GM12801 (cell line): ENCODE data around the gene THY1.

Experiments used
- TF ChIP-seq, protein P1 (sequence below): IDR thresholded peaks from one replicate; pipeline ENCODE4 v1.5.1; 2011; ENCODE audit warnings: control low read depth; ENCODE audit not compliant: insufficient read length; ENCODE audit errors: extremely low read depth

THY1 gene

DNA sequence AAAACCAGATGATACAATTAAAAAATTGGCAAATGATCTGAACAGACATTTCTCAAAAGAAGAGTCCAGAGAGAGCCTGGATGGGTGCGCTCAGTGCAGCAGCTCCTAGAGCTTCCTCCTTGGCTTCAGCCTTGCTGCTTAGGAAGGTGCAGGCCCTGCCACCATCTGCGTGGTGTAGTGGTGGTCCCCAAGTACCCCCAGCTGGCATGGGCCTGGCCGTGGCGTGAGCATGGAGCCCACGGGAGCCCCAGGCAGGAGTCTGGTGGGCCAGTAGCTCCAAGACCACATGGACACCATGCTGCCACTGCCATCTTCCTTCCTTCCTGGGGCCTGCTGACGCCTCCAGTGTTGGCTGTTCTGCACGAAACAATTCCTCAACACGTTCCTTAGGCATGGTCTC lies 20.5 kb downstream of the THY1 start:
- TF ChIP-seq, protein P1, sequence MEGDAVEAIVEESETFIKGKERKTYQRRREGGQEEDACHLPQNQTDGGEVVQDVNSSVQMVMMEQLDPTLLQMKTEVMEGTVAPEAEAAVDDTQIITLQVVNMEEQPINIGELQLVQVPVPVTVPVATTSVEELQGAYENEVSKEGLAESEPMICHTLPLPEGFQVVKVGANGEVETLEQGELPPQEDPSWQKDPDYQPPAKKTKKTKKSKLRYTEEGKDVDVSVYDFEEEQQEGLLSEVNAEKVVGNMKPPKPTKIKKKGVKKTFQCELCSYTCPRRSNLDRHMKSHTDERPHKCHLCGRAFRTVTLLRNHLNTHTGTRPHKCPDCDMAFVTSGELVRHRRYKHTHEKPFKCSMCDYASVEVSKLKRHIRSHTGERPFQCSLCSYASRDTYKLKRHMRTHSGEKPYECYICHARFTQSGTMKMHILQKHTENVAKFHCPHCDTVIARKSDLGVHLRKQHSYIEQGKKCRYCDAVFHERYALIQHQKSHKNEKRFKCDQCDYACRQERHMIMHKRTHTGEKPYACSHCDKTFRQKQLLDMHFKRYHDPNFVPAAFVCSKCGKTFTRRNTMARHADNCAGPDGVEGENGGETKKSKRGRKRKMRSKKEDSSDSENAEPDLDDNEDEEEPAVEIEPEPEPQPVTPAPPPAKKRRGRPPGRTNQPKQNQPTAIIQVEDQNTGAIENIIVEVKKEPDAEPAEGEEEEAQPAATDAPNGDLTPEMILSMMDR = no peak

DNA sequence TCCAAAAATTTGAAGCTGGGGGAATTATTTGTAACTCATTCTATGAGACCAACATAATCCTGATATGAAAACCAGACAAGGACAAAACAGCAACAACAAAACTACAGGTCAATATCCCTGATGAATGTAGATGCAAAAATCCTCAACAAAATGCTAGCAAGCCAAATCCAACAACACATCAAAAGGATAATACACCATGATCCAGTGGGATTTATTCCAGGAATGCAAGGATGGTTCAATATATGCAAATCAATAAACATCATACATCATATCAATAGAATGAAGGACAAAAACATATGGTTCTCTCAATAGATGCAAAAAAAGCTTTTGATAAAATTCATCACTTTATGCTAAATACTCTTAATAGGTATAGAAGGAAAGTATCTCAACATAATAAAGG lies 22.1 kb downstream of the THY1 start:
- TF ChIP-seq, protein P1 = no peak

DNA sequence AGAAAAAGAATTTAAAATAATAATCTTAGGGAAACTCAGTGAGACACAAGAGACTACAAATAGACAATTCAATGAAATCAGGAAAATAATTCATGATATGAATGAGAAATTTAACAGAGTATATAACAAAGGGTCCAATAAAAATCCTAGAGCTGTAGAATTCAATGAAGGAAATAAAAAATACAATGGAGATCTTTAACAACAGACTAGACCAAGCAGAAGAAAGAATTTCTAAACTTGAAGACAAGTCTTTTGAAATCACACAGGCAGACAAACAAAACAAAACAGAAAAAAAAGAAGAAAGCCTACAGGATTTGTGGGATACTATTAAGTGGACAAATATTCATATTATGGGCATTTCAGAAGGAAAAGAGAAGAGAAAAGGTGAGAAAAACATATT lies 25.2 kb downstream of the THY1 start:
- TF ChIP-seq, protein P1 = no peak

DNA sequence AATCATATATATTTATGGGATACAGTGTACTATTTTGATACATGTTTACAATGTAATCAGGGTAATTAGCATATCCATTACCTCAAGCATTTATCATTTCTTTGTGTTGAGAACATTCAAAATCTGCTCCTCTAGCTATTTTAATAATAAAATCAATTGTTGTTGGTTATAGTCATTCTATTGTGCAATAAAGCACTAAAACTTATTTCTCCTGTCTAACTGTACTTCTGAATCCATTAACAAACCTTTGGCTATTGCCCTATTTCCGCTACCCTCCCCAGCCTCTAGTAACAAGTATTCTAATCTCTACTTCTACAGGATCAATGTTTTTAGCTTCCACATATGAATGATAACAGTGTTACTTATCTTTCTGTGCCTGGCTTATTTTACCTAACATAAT lies 26.1 kb downstream of the THY1 start:
- TF ChIP-seq, protein P1 = no peak

DNA sequence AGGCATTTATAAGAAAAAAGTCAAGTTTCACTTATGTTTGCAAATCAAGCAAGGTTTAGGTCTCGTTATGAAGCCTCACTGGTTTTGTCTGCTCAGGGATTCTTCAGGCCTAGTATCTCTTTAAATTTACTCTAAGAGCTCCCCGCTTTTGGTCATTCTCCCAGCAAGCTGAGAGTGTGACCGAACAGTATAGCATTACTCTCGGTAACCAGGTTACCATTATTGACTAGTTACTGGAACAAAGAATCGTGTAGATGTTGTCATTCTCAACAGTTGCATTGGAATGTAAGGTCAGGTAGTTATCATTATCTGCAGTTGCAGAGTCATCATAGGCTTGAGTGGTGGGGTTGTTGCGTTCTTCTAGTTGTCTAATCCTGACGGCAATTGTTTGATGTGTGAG lies 31.7 kb downstream of the THY1 start:
- TF ChIP-seq, protein P1 = no peak

DNA sequence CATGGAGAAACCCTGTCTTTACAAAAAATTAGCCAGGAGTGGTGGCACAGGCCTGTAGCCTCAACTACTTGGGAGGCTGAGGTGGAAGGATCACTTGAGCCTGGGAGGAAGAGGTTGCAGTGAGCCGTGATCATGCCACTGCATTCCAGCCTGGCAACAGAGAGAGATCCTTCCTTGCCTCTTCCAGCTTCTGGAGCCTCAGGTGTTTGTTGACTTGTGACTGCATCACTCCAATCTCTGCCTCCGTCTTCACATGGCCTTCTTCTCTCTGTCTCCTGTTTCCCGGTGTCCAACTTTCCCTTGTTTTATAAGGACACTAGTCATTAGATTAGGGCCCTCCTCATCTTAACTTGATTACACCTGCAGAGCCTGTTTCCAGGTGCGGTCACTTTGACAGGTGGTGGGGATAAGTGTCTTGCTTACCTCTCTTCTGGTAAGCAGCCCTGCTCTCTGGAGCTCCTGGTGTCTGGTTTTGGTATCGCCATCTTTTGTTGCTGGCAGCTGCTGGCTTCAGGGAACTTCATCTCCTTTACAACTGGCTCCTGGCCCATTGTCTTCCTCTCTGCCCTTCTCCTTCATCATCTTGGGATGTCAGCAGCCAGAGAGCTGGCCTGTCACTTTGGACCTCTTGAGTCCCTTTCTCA lies 33.2 kb downstream of the THY1 start:
- TF ChIP-seq, protein P1 = no peak

DNA sequence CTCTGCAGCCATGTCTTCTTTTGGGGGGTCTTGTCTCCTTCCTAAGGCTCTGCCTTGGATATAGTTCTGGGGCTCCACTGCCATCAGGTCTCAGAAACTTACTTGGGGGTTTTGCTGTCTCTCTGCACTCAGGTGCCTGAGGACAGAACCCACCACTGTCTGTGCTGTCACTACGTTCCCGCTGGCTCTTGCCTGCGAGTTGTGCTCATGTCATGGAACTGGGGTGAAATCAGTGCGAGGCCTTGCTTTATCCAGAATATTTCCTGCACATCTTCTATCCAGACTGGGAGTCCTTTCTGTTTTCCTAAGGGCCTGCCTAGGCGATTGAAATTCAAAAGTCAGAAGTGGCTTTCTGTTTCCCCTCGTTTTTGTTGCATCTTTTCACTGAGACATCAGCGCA lies 34.9 kb downstream of the THY1 start:
- TF ChIP-seq, protein P1 = no peak
